Endothelial cell of umbilical vein (primary cell): ENCODE data around the gene PTPN5.

Experiments
- JUN ChIP-seq: IDR thresholded peaks from 2 replicates; pipeline ENCODE4 v1.6.1; 2011; ENCODE audit warnings: borderline replicate concordance, low read depth; ENCODE audit not compliant: insufficient read length, insufficient read depth
- POLR2A ChIP-seq: IDR thresholded peaks from 2 replicates; pipeline ENCODE4 v1.6.1; 2012; ENCODE audit warnings: low read depth, mild to moderate bottlenecking, control low read depth, low read length

- TF ChIP-seq JUN = no peak
- TF ChIP-seq POLR2A = no peak
These were observed 54.0 kb downstream of the PTPN5 start for GRCh38 chr11:18737642-18738041.
